GM10847 (cell line): ENCODE data around the gene PLA2G2F.

ENCODE experiments used
- POLR2A ChIP-seq: IDR thresholded peaks from 2 replicates; pipeline ENCODE4 v1.6.1; 2011; ENCODE audit not compliant: insufficient read length; ENCODE audit errors: extremely low read depth

The PLA2G2F gene

GRCh38 chr1:20148571-20149500, 9.7 kb downstream of the PLA2G2F start:
- no peak for TF ChIP-seq POLR2A

- TF ChIP-seq POLR2A, result no peak
These were observed 10.6 kb downstream of the PLA2G2F start for GRCh38 chr1:20149601-20150325.

GRCh38 chr1:20150326-20150705, 11.2 kb downstream of the PLA2G2F start:
- TF ChIP-seq POLR2A, result no peak

GRCh38 chr1:20150969-20151368, 11.8 kb downstream of the PLA2G2F start:
- no peak for TF ChIP-seq POLR2A

- TF ChIP-seq POLR2A, result no peak
These were observed 12.9 kb downstream of the PLA2G2F start for GRCh38 chr1:20151906-20152598.

GRCh38 chr1:20152599-20152930, 13.4 kb downstream of the PLA2G2F start:
- TF ChIP-seq POLR2A, result no peak

- no peak for TF ChIP-seq POLR2A
These were observed 13.9 kb downstream of the PLA2G2F start for GRCh38 chr1:20153000-20153418.

- no peak for TF ChIP-seq POLR2A
These were observed 15.2 kb downstream of the PLA2G2F start for GRCh38 chr1:20154301-20154831.

GRCh38 chr1:20158358-20159070, 19.4 kb downstream of the PLA2G2F start:
- no peak for TF ChIP-seq POLR2A

GRCh38 chr1:20160034-20160433, 20.9 kb downstream of the PLA2G2F start:
- TF ChIP-seq POLR2A, result no peak

- no peak for TF ChIP-seq POLR2A
These were observed 25.6 kb downstream of the PLA2G2F start for GRCh38 chr1:20164694-20165202.

GRCh38 chr1:20165522-20165951, 26.4 kb downstream of the PLA2G2F start:
- TF ChIP-seq POLR2A, result no peak

GRCh38 chr1:20166051-20166450, 26.9 kb downstream of the PLA2G2F start:
- no peak for TF ChIP-seq POLR2A

GRCh38 chr1:20167126-20167525, 28.0 kb downstream of the PLA2G2F start:
- no peak for TF ChIP-seq POLR2A
